GM18861 (cell line): ENCODE data around the gene ELK3.

Experiments
- ATAC-seq: cut with Tn5 transposase; IDR thresholded peaks from one replicate; pipeline ENCODE4 v1.9.1; 2021; ENCODE audit not compliant: unreplicated experiment

The ELK3 gene

GRCh38 chr12:96211988-96212387 is 17.8 kb downstream of the ELK3 start:
- ATAC-seq = no peak

- no peak for ATAC-seq
These were observed 18.5 kb downstream of the ELK3 start for GRCh38 chr12:96212456-96213375.

- no peak for ATAC-seq
These were observed 19.7 kb downstream of the ELK3 start for GRCh38 chr12:96213869-96214268.

DNA sequence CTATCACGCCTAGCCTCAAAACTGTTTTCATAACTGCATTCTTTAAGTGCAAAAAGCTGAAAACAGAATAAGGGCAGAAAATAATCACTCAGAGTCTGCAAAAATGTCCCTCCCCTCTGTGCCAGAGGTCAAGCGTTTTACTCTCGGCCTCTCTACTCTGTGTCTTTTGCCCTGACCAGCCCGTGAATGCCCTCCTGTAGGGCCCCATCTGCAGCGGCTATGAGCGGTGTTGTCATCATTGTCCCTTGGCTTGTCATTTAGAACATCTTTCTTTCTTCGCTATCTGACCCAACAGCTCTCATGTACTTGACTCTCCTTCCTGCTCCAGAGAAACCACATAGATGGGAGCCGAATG is 21.7 kb downstream of the ELK3 start:
- ATAC-seq = no peak

DNA sequence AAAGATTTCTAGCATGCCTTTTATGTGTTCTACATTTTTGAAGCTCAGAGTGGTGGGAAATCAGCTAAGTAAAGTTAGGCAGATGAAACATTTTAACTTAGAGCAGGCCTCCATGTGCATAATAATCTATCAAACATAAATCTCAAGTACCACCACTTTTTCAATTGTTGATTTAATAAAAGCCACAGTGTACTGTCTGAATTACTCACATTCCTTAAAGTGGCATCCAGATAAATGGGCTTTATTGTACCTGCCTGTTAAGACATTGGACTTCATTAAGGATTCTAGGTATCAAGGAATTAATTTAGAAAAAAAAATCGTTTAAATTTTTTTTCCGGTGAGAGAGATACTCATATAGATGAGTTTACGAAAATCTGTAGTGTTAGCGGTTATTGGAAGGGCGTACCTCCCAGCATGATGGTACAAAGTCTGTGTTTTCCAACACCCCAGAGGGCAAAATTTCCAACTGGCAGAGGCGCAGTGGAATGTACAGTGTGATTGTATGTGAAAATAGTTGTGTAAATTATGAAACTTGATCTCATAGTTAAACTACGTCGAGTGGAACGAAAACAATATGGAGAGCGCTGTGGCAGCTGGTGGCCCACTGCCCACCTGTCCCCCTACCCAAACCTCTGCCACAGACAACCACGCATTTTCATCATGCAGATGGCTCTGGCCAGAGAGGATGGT is 25.0 kb downstream of the ELK3 start:
- no peak for ATAC-seq

DNA sequence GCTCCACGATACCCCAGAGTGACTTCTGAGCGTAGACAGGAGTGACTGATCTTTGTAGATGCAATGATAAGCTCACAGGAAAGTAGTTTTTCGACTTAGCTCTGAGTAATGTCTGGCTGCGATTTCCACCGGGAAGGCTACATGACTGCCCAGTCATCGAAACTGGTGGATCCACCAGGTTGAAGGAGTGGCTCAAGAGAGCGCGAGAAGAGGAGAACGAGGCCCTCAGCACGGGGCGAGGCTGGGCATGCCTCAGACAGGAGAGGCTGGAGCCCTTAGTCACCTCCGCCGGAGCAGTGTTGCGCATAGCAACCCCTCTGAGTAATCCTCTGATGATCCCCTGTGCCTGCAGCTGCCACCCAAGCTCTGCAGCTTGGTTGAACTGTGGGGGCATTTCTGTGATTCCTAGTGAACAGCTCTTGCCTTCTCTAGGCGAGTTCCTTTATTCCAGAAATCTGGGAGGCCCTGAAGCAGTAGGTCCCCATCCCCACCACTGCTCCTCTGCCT is 25.6 kb downstream of the ELK3 start:
- no peak for ATAC-seq

GRCh38 chr12:96220902-96221301 is 26.7 kb downstream of the ELK3 start:
- ATAC-seq = no peak

GRCh38 chr12:96221391-96221790 is 27.2 kb downstream of the ELK3 start:
- ATAC-seq = no peak

GRCh38 chr12:96223411-96224218 is 29.4 kb downstream of the ELK3 start:
- ATAC-seq = no peak

- ATAC-seq = no peak
These were observed 30.0 kb downstream of the ELK3 start for GRCh38 chr12:96224219-96224615.

DNA sequence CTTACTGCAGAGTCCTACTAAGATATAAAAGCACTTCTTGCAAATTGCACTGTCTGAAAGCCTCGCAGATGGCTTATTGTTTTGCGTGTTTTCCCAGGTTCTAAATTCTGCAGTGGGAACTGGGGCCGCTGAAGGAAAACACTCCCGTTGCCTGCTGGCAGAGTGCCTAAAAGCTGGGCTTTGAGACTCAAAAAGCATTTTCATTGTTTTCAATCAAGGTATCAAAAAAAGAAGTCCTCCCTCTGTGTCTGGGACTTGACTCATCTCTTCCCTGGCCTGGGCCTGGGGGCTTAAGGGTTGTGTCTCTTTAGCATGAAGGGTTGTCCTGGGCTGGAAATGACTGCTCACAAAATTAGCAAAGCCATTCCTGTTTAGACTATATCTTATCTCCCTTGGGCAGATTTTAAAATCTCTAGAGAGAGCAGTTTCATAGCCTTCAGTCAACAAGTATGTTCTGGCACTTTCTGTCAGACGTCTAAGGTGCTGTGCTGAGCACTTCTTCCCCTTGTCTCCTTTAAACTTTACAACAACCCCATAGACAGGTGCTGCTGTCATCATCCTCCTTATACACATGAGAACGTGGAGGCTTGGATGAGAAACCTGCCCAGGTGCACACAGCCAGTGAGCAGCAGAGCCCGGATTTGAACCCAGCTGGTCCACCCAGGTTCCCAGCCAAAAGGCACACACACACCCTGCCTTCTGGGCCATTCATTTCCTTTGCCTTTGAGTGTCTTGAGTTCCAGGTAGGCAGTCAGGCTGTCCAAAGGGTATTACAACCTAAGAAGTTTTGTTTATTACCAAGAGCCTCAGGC is 31.1 kb downstream of the ELK3 start:
- no peak for ATAC-seq

DNA sequence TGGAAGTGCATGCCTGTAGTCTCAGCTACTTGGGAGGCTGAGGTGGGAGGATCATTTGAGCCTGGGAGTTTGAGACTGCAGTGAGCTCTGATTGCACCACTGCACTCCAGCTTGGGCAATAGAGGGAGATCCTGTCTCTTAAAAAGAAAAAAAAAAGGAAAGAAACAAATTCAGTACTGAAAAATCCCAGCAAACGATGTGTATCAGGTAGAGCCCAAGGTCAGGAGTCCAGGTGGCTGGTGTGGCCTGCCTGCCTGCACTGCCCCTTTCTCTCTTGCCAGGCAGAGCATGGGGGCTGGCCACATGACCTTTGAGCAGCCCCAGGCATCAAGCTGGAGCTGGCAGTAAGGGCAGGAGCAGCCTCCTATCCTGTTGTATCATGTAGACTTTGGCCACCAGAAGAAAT is 31.8 kb downstream of the ELK3 start:
- no peak for ATAC-seq

DNA sequence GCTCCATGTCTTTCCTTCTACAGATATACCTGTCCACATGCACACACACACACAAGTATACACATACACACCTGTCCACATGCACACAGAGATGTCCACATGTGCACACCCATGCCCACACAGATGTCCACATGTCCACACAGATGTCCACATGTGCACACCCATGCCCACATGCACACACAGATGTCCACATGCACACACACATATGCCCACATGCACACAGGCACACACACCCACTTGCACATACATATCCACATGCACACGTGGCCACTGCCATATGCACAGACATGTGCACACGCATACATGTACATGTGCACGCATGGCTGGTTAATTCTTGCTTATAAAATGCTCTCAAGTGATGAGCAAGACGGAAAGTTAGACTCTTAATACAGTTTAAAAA is 32.2 kb downstream of the ELK3 start:
- no peak for ATAC-seq

DNA sequence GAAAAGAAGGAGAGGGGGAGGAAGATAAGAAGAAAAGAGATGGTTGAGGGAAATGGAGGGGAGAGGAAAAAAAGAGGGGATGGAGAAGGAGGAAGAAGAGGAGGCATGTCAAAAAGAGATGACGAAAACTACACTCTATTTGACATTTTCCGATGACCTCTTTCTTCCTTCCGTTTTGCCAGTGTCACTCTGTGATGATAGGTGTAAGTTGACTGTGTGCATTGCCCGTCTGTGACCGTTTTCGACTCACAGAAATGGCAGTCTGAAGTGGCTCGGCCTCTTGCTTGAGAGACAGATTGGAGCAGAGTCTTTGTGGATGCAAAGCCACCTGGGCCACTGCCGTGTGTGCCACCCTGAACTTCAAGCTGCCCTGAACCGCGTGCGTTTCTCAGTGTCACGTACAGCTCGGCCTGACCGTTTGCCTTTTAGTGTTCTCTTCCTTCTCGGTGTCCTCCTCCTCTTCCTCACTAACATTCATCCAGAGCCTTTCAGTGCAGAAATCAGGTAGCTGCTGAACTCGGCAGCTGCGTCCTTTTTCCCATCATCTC is 32.7 kb downstream of the ELK3 start:
- no peak for ATAC-seq

GRCh38 chr12:96227365-96228106 is 33.4 kb downstream of the ELK3 start:
- no peak for ATAC-seq

DNA sequence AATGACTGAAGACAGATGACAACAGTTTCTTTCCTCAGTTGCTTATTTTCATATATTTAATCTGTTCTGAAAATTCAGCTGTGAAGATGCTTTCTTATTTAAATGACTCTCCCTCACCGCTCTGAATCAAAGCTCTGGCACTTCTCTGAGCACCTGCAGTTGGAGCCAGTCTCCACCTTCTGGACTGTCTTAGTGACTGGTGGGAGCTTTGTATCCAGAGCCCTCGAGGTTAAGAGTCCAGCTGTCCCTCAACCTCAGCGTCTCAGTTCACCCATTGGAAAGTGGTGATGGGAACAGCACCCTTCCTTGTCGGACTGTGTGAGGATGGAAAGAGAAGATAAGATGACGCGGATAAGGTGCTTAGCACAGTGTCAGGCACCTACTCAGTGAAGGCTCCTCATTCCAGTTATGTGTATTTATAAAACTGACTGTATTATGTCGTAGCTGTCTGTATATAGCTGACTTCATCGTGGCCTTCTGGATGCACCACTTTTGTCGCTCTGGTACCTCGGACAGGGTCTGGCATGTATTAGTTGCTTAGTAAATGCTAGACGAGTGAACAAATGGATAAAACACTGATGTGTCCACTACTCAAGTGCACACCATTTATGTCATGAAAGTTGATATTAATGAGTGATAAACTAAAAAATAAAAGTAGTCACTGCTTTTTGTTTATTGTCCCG is 34.5 kb downstream of the ELK3 start:
- no peak for ATAC-seq

DNA sequence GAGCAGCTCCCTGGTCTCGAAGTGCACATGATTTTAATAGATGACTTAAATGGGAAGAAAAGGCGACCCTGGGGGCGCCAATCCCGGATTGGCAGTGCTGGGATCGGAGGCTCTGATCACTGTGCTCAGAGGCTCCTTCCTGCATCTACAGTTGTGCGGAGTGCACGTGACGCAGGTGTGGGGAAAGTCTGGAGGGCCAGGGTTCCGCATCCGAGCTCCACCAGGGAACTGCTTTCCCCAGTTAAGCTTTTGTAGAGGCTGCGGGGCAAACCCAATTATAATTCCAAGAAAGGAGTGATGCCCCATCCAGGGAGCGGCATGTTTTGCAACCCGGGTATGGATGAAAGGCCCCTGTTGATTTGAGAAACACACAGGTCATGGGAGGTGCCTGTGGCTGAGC is 36.5 kb downstream of the ELK3 start:
- ATAC-seq = no peak

DNA sequence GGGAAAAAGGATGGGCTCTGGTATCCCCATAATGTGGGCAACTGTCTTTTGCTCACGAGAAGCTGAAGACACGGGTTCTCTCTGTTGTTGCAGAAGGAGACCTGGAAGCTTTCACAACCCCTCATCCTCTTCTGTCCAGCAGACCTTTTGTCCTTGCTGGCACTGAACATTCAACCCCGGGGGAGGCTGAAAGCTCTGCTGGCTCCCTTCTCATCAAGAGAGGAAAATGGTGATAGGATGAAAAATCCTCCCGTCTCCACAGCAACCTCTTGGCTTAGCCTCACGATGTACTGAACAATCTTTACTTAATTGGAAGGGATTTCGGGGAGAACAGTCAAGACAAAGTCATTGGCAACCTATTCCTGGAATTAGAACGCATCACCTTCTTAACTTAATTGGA is 39.0 kb downstream of the ELK3 start:
- no peak for ATAC-seq

DNA sequence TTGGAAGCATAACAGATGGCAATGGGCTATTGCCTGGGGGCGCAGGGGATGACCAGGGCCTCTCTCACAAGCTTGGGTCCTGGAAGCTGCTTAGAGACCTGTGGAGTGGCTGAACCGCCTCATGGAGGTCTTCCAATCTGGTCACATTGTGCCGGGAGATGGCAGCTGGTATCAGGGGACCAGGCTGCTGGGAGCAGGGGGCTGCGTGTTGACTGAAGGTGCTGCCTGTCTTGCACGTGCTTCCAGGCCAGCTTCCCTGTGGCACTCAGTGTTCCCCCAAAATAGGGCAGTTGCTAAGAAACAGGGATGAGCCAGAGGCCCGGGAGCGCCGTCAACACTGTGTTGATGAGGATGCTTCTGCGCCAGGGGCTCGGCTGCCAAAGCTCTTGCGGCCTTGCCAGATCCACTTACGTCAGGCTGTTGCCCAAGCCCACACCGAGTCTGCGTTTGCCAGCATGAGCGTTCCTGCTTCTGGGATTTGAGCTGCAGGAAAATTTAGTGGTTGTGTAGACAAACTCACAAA is 39.8 kb downstream of the ELK3 start:
- ATAC-seq = no peak
